Subcutaneous abdominal adipose tissue (tissue), 5 donors: Measurements from ENCODE around the gene NTRK2.

ENCODE experiments used
- H3K27ac ChIP-seq: one replicate; pipeline ENCODE4 v1.7.0; 2013; ENCODE audit warnings: low read depth, mild to moderate bottlenecking, inconsistent platforms, low read length, moderate library complexity
- H3K27me3 ChIP-seq, 5 donors: one replicate each; pipeline ENCODE4 v1.7.0; 2013; ENCODE audit warnings: low read length in 5 of 5, inconsistent platforms in 1 of 5; ENCODE audit not compliant: control insufficient read depth in 5 of 5, insufficient read depth in 4 of 5
- H3K36me3 ChIP-seq, 5 donors: one replicate each; pipeline ENCODE4 v1.7.0; 2013; ENCODE audit warnings: low read length in 5 of 5; ENCODE audit not compliant: control insufficient read depth in 5 of 5, insufficient read depth in 5 of 5
- H3K4me1 ChIP-seq, 5 donors: one replicate each; pipeline ENCODE4 v1.7.0; 2013; ENCODE audit warnings: low read length in 5 of 5, mild to moderate bottlenecking in 3 of 5, moderate library complexity in 1 of 5; ENCODE audit not compliant: control insufficient read depth in 5 of 5, insufficient read depth in 5 of 5
- H3K4me3 ChIP-seq, 5 donors: one replicate each; pipeline ENCODE4 v1.7.0; 2013; ENCODE audit warnings: low read length in 5 of 5, low read depth in 1 of 5
- H3K9ac ChIP-seq, 5 donors: one replicate each; pipeline ENCODE4 v1.7.0; 2013; ENCODE audit warnings: low read length in 5 of 5, mild to moderate bottlenecking in 4 of 5, moderate library complexity in 3 of 5
- H3K9me3 ChIP-seq, 5 donors: one replicate each; pipeline ENCODE4 v1.7.0; 2013; ENCODE audit warnings: low read length in 5 of 5; ENCODE audit not compliant: control insufficient read depth in 5 of 5
- donor health status: healthy.
- donor health status: healthy.
- donor health status: healthy.
- donor health status: healthy.
- donor health status: healthy.

Gene NTRK2

DNA sequence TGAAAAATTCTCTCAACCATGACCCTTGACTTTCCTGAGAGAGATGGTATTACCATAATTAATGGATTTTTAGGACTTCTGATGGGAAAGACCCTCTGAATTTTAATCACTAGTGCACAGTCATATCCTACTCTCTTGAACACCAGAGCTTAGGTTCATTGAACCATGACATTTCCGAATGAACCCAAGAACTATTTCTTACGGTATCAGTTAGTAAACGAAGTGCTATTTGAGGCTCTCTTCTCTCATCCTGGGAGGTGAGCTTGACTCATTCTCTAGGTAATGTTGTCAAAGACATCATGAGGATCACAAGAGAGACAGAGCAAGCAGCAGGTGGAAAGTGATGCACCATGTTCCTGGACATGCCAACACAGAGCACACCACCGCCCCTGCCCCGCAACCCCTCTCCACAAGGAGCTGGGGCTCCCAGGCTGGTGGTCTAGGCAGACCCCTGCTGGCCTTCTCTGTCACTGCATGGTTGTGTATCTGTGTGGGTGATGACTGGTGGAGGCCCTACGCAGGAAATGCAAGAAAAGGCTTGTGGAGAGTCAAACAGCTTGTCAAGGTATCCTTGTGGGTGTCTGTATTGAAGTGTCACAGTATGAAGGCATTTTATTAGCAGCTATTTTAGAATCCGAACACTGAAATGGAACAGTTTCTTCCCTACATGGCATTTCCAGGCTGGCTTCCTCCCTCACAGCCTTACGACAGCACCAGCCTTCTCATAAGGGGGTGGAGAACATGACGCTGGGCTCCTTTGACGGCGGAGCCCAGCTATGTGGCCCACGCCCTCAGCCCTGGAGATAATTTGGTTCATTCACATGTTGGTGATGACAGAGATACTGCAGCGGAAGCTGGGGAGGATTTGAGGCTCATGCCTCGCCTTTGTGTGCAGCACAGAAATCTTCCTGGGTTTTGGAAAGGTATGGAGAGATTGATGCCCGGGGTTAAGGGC is 297.6 kb downstream of the NTRK2 start:
- Histone ChIP-seq H3K4me1 (peaks cover 0 to 15% (median 4%) of the 10 kb centered on the region in 5 donors), H3K27ac (no peak overlapping the region)

DNA sequence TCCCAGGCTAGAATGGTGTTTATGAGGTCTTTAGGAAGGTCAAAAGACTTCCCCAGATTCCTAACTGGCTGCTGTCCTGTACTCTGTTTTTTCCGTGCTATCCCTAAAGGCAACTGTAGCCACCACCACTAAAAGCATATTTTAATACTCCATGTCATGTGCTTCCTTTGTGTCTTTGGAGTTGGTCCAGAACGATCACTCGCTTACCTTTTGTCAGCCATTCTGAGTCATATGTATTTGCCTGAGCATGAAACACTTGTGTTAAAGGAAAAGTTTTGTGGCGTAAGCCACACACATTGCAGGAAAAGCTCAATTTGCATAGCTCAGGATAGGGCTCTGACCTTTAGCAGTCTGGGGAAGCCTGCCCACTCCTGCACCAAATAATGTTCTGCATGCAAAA is 299.6 kb downstream of the NTRK2 start:
- Histone ChIP-seq H3K4me1 (peaks cover 0 to 27% (median 7%) of the 10 kb centered on the region in 5 donors), H3K9me3 (no peaks in the 10 kb centered on the region), H3K27ac (no peak overlapping the region), H3K36me3 (no peaks in the 10 kb centered on the region), H3K9ac (no peak overlapping the region), H3K4me3 (no peak overlapping the region), H3K27me3 (no peaks in the 10 kb centered on the region)

More for the DNA sequence above, 297.6 kb downstream of the NTRK2 start:
- Histone ChIP-seq H3K36me3 (no peaks in the 10 kb centered on the region), H3K27me3 (no peaks in the 10 kb centered on the region), H3K9me3 (no peaks in the 10 kb centered on the region), H3K4me3 (no peak overlapping the region), H3K9ac (no peak overlapping the region)

GRCh38 chr9:84969736-84970135 is 300.2 kb downstream of the NTRK2 start:
- Histone ChIP-seq H3K9me3 (no peaks in the 10 kb centered on the region), H3K36me3 (no peaks in the 10 kb centered on the region), H3K4me3 (no peak overlapping the region), H3K27me3 (no peaks in the 10 kb centered on the region), H3K4me1 (peaks cover 0 to 33% (median 7%) of the 10 kb centered on the region in 5 donors), H3K27ac (no peak overlapping the region), H3K9ac (no peak overlapping the region)

DNA sequence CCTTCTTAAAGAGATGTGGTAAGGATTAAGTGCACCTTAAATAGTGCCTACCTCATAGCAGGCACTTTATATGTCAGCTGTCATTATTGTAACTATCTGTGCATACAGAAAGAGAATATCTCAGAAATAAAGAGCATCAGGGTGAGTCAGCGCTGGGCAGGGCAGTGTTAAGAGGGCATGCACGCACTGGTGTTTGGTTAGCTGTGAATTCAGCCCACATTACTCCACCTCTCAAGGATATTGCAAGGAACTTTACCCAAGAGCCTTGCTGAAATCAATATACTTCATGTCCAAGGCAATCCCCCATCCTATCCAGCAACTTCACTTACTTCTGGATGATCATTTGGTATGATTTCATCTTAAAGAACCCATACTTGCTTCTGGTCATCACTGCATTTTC is 300.9 kb downstream of the NTRK2 start:
- Histone ChIP-seq H3K9me3 (no peaks in the 10 kb centered on the region), H3K4me1 (peaks cover 0 to 34% (median 7%) of the 10 kb centered on the region in 5 donors), H3K36me3 (no peaks in the 10 kb centered on the region), H3K27ac (no peak overlapping the region), H3K4me3 (no peak overlapping the region), H3K27me3 (no peaks in the 10 kb centered on the region), H3K9ac (no peak overlapping the region)

GRCh38 chr9:84971571-84971970 is 302.0 kb downstream of the NTRK2 start:
- no peak overlapping the region for H3K27ac ChIP-seq
- H3K27me3 ChIP-seq: no peaks in the 10 kb centered on the region
- no peak overlapping the region for H3K4me3 ChIP-seq
- no peaks in the 10 kb centered on the region for H3K36me3 ChIP-seq
- no peaks in the 10 kb centered on the region for H3K9me3 ChIP-seq
- H3K4me1 ChIP-seq: peaks cover 0 to 34% (median 7%) of the 10 kb centered on the region in 5 donors
- H3K9ac ChIP-seq: no peak overlapping the region

- H3K27ac ChIP-seq: no peak overlapping the region
- H3K9me3 ChIP-seq: no peaks in the 10 kb centered on the region
- H3K9ac ChIP-seq: no peak overlapping the region
- H3K4me3 ChIP-seq: no peak overlapping the region
- peaks cover 0 to 34% (median 4%) of the 10 kb centered on the region in 5 donors for H3K4me1 ChIP-seq
- H3K36me3 ChIP-seq: no peaks in the 10 kb centered on the region
- no peaks in the 10 kb centered on the region for H3K27me3 ChIP-seq
Observed at GRCh38 chr9:84974258-84974657, 304.7 kb downstream of the NTRK2 start.

- Histone ChIP-seq H3K4me3 (no peak overlapping the region), H3K27ac (no peak overlapping the region), H3K9me3 (no peaks in the 10 kb centered on the region), H3K4me1 (peaks cover 0 to 31% (median 4%) of the 10 kb centered on the region in 5 donors), H3K27me3 (no peaks in the 10 kb centered on the region), H3K36me3 (no peaks in the 10 kb centered on the region), H3K9ac (no peak overlapping the region)
Observed at GRCh38 chr9:84974855-84975254, 305.3 kb downstream of the NTRK2 start.

- H3K4me1 ChIP-seq: peaks cover 0 to 24% (median 4%) of the 10 kb centered on the region in 5 donors
- H3K9me3 ChIP-seq: no peaks in the 10 kb centered on the region
- H3K27me3 ChIP-seq: no peaks in the 10 kb centered on the region
- no peak overlapping the region for H3K4me3 ChIP-seq
- no peak overlapping the region for H3K27ac ChIP-seq
- no peaks in the 10 kb centered on the region for H3K36me3 ChIP-seq
- no peak overlapping the region for H3K9ac ChIP-seq
Observed at GRCh38 chr9:84975926-84976325, 306.4 kb downstream of the NTRK2 start.

- Histone ChIP-seq H3K27ac (no peak overlapping the region), H3K9me3 (no peaks in the 10 kb centered on the region), H3K9ac (no peak overlapping the region), H3K4me1 (peaks cover 0 to 10% (median 0%) of the 10 kb centered on the region in 5 donors), H3K36me3 (no peaks in the 10 kb centered on the region), H3K4me3 (no peak overlapping the region), H3K27me3 (no peaks in the 10 kb centered on the region)
Observed at GRCh38 chr9:84978661-84979060, 309.1 kb downstream of the NTRK2 start.

- no peaks in the 10 kb centered on the region for H3K36me3 ChIP-seq
- H3K4me3 ChIP-seq: no peak overlapping the region
- no peaks in the 10 kb centered on the region for H3K4me1 ChIP-seq
- H3K27ac ChIP-seq: no peak overlapping the region
- H3K9me3 ChIP-seq: no peaks in the 10 kb centered on the region
- no peaks in the 10 kb centered on the region for H3K27me3 ChIP-seq
- no peak overlapping the region for H3K9ac ChIP-seq
Observed at GRCh38 chr9:84983749-84984148, 314.2 kb downstream of the NTRK2 start.
